ENCODE data around the gene DCBLD1. TPM values are rescaled to one million over a fixed set of nuclear protein-coding genes. Genes with fewer than 3 reads are reported as not detected.

DCBLD1 gene
- total and polyA plus RNA-seq, 2 of the 13 experiments (the other 11 are each of a cell fraction or from before 2014, with no cell fraction given): 23.2 to 41.5 TPM

GRCh38 chr6:117506180-117506835, 23.8 kb downstream of the DCBLD1 start (continued):
- TF ChIP-seq PHF21A (CRISPR knock-in tag; IDR thresholded peaks at IDR 0.05): peak; percentile 54; the same call in 1 of the 2 replicates
- no peak for TF ChIP-seq HNF1A (IDR thresholded peaks at IDR 0.05; ENCODE audit: low read depth)
- TF ChIP-seq HNF1A (CRISPR knock-in tag; IDR thresholded peaks at IDR 0.05; ENCODE audit: borderline replicate concordance): peak; percentile 87
- no peak for TF ChIP-seq ZFP1 (CRISPR knock-in tag; IDR thresholded peaks at IDR 0.05)
- no peak for TF ChIP-seq ZNF30 (CRISPR knock-in tag; IDR thresholded peaks at IDR 0.05)
- no peak for TF ChIP-seq TOPORS (CRISPR knock-in tag; IDR thresholded peaks at IDR 0.05)
- no peak for TF ChIP-seq RBFOX2 (IDR thresholded peaks at IDR 0.05; ENCODE audit: low read depth, low read length)
- no peak for TF ChIP-seq ZNF746 (CRISPR knock-in tag; IDR thresholded peaks at IDR 0.05)
- no peak for TF ChIP-seq ZNF891 (CRISPR knock-in tag; IDR thresholded peaks at IDR 0.05)
- TF ChIP-seq SP5 (CRISPR knock-in tag; IDR thresholded peaks at IDR 0.05; ENCODE audit: borderline replicate concordance, low read depth): peak; percentile 90
- TF ChIP-seq TEAD3 (CRISPR knock-in tag; optimal IDR thresholded peaks at IDR 0.05; ENCODE audit: borderline replicate concordance): peak; percentile 97
- TF ChIP-seq ZNF747 (CRISPR knock-in tag; IDR thresholded peaks at IDR 0.05; ENCODE audit: borderline replicate concordance): no peak
- TF ChIP-seq ZNF446 (CRISPR knock-in tag; IDR thresholded peaks at IDR 0.05): no peak
- TF ChIP-seq E2F2 (CRISPR knock-in tag; IDR thresholded peaks at IDR 0.05; ENCODE audit: borderline replicate concordance): no peak
- TF ChIP-seq JARID2 (CRISPR knock-in tag; IDR thresholded peaks at IDR 0.05; ENCODE audit: insufficient replicate concordance): no peak
- TF ChIP-seq FOSL1 (CRISPR knock-in tag; IDR thresholded peaks at IDR 0.05; ENCODE audit: borderline replicate concordance): no peak
- no peak for TF ChIP-seq KDM6A (CRISPR knock-in tag; IDR thresholded peaks at IDR 0.05; ENCODE audit: low read depth)
- TF ChIP-seq, protein P1, sequence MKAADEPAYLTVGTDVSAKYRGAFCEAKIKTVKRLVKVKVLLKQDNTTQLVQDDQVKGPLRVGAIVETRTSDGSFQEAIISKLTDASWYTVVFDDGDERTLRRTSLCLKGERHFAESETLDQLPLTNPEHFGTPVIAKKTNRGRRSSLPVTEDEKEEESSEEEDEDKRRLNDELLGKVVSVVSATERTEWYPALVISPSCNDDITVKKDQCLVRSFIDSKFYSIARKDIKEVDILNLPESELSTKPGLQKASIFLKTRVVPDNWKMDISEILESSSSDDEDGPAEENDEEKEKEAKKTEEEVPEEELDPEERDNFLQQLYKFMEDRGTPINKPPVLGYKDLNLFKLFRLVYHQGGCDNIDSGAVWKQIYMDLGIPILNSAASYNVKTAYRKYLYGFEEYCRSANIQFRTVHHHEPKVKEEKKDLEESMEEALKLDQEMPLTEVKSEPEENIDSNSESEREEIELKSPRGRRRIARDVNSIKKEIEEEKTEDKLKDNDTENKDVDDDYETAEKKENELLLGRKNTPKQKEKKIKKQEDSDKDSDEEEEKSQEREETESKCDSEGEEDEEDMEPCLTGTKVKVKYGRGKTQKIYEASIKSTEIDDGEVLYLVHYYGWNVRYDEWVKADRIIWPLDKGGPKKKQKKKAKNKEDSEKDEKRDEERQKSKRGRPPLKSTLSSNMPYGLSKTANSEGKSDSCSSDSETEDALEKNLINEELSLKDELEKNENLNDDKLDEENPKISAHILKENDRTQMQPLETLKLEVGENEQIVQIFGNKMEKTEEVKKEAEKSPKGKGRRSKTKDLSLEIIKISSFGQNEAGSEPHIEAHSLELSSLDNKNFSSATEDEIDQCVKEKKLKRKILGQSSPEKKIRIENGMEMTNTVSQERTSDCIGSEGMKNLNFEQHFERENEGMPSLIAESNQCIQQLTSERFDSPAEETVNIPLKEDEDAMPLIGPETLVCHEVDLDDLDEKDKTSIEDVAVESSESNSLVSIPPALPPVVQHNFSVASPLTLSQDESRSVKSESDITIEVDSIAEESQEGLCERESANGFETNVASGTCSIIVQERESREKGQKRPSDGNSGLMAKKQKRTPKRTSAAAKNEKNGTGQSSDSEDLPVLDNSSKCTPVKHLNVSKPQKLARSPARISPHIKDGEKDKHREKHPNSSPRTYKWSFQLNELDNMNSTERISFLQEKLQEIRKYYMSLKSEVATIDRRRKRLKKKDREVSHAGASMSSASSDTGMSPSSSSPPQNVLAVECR (CRISPR knock-in tag; IDR thresholded peaks at IDR 0.05; ENCODE audit: borderline replicate concordance): peak; percentile 28; the same call in 1 of the 2 replicates
- TF ChIP-seq NFKB2 (CRISPR knock-in tag; IDR thresholded peaks at IDR 0.05; ENCODE audit: borderline replicate concordance): no peak
- peak; percentile 80 for TF ChIP-seq SALL1 (CRISPR knock-in tag; IDR thresholded peaks at IDR 0.05)
- TF ChIP-seq HMG20B (CRISPR knock-in tag; conservative IDR thresholded peaks at IDR 0.05): peak; percentile 57; the same call in 1 of the 2 replicates
